LoVo (cell line): ENCODE results near the gene TNS3.
"Not testable (repeated sequence)": the region's sequence is repeated elsewhere in the genome, so short reads cannot be mapped to it uniquely, and the experiment has no call there.

ENCODE experiments used
- DNase-seq: peaks from one replicate; pipeline ENCODE4 v3.0.0-alpha.2; 2016; ENCODE audit warnings: low spot score

TNS3 gene

GRCh38 chr7:47602272-47603004, 20.5 kb upstream of the TNS3 start:
- DNase-seq = no peak

- no peak for DNase-seq
Observed at GRCh38 chr7:47601881-47602249, 20.0 kb upstream of the TNS3 start.

- no peak for DNase-seq
Observed at GRCh38 chr7:47601119-47601880, 19.4 kb upstream of the TNS3 start.

- no peak for DNase-seq
Observed at GRCh38 chr7:47600199-47601118, 18.5 kb upstream of the TNS3 start.

GRCh38 chr7:47597379-47597778, 15.5 kb upstream of the TNS3 start:
- no peak for DNase-seq

GRCh38 chr7:47596502-47597202, 14.7 kb upstream of the TNS3 start:
- no peak for DNase-seq

- DNase-seq = no peak
Observed at GRCh38 chr7:47594406-47594805, 12.5 kb upstream of the TNS3 start.

GRCh38 chr7:47591655-47592572, 10.0 kb upstream of the TNS3 start:
- DNase-seq = no peak

- no peak for DNase-seq
Observed at GRCh38 chr7:47591089-47591654, 9.3 kb upstream of the TNS3 start.

GRCh38 chr7:47590215-47590614, 8.3 kb upstream of the TNS3 start:
- not testable (repeated sequence) for DNase-seq

GRCh38 chr7:47588704-47589225, 6.9 kb upstream of the TNS3 start:
- peak; percentile 44 for DNase-seq

GRCh38 chr7:47587976-47588375, 6.1 kb upstream of the TNS3 start:
- no peak for DNase-seq

GRCh38 chr7:47587351-47587750, 5.4 kb upstream of the TNS3 start:
- DNase-seq = no peak

- DNase-seq = no peak
Observed at GRCh38 chr7:47586925-47587324, 5.0 kb upstream of the TNS3 start.

- DNase-seq = not testable (repeated sequence)
Observed at GRCh38 chr7:47586161-47586670, 4.3 kb upstream of the TNS3 start.

- no peak for DNase-seq
Observed at GRCh38 chr7:47584536-47584895, 2.6 kb upstream of the TNS3 start.

GRCh38 chr7:47583739-47584535, 2.0 kb upstream of the TNS3 start:
- DNase-seq = no peak

GRCh38 chr7:47582764-47583738, 1.1 kb upstream of the TNS3 start:
- DNase-seq = no peak
